ENCODE measurements around the gene PITX3.

Gene PITX3

DNA sequence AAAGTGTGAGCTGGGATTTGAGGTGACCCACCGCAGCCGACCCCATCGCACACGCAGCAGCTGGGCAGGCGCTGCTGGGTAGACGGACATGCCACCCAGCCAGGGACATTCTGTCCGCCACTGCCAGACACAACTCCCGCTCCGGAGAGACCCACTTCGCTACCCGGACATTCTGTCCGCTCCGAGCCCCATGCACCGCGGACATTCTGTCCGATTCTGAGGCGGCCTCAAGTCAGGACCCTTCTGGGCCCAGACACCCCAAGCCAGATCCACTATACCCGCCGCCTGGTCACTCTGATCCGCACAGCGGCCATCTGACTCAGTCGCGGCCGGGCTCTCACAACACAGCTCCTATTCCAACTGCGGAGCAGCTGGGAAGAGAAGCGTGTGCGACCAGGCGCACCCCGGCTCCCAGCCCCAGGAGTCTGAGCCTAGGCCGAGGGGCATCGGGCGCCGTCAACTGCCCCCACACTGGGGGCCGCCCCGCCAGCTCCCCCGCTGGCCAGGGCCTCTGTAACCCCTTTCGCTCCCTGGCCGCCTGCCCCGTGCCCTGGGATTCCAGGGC is 763 bp downstream of the PITX3 start:
- no peak for TF ChIP-seq TAF1 (IDR thresholded peaks at IDR 0.05; ENCODE audit: borderline replicate concordance, insufficient read depth, low read length)
- TF ChIP-seq FOXP2 (optimal IDR thresholded peaks at IDR 0.05; ENCODE audit: borderline replicate concordance, extremely low read depth, extremely low read length, insufficient read depth) = no peak
- TF ChIP-seq POLR2AphosphoS5 (IDR thresholded peaks at IDR 0.05; ENCODE audit: low read depth, low read length) = no peak
- TF ChIP-seq REST (IDR thresholded peaks at IDR 0.05; ENCODE audit: insufficient read depth in 1 of 2, low read depth in 2 of 2, low read length in 2 of 2) = no peak
- TF ChIP-seq SIN3A (IDR thresholded peaks at IDR 0.05; ENCODE audit: borderline replicate concordance, insufficient read depth, low read length) = no peak

- TF ChIP-seq REST (IDR thresholded peaks at IDR 0.05; ENCODE audit: insufficient read depth in 1 of 2, low read depth in 2 of 2, low read length in 2 of 2) (no peak), POLR2AphosphoS5 (IDR thresholded peaks at IDR 0.05; ENCODE audit: low read depth, low read length) (no peak), TAF1 (IDR thresholded peaks at IDR 0.05; ENCODE audit: borderline replicate concordance, insufficient read depth, low read length) (no peak), SIN3A (IDR thresholded peaks at IDR 0.05; ENCODE audit: borderline replicate concordance, insufficient read depth, low read length) (no peak), FOXP2 (optimal IDR thresholded peaks at IDR 0.05; ENCODE audit: borderline replicate concordance, extremely low read depth, extremely low read length, insufficient read depth) (no peak)
Observed at GRCh38 chr10:102237711-102238252, 3.5 kb downstream of the PITX3 start.

DNA sequence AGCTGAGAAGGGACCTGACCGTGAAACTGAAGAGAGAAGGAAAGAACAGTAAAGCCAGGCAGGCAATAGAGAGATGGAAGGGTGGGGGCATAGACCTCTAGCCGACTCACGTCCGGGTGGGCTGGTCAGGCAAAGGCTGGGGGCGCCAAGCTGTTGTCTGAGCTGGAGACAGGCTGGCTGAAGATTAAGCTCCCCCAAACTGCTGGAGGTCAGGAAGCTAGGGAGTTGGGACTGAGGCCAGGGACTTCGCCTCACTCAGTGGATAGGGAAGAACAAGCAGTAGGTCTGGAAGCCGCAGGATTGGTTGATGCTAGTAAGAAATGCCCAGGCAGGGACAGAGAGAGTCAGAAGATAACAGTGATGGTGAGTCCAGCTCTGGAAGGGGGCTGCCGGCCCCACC is 5.3 kb downstream of the PITX3 start:
- TF ChIP-seq FOXP2 (optimal IDR thresholded peaks at IDR 0.05; ENCODE audit: borderline replicate concordance, extremely low read depth, extremely low read length, insufficient read depth) (no peak), REST (IDR thresholded peaks at IDR 0.05; ENCODE audit: insufficient read depth in 1 of 2, low read depth in 2 of 2, low read length in 2 of 2) (no peak)

DNA sequence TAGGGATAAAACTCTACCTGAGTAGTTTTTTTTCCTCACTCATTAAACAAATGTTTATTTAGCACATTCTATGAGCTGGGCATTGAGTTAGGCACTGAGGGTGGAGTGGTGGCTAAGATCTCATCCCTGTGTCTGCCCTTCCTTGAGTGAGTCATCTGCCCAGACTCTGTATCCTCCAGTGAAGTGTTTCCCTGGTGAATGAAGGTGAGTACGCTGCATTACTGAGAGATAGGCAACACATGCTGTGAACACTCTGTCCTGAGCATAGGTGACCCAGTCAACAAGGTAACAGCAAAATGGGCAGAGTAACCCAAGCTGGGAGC is 5.8 kb downstream of the PITX3 start:
- TF ChIP-seq REST (IDR thresholded peaks at IDR 0.05; ENCODE audit: insufficient read depth in 1 of 2, low read depth in 2 of 2, low read length in 2 of 2) (no peak), SIN3A (IDR thresholded peaks at IDR 0.05; ENCODE audit: borderline replicate concordance, insufficient read depth, low read length) (no peak), TAF1 (IDR thresholded peaks at IDR 0.05; ENCODE audit: borderline replicate concordance, insufficient read depth, low read length) (no peak), POLR2AphosphoS5 (IDR thresholded peaks at IDR 0.05; ENCODE audit: low read depth, low read length) (no peak), FOXP2 (optimal IDR thresholded peaks at IDR 0.05; ENCODE audit: borderline replicate concordance, extremely low read depth, extremely low read length, insufficient read depth) (no peak)

All from PFSK-1 (cell line).